Stimulated activated effector memory CD8-positive, alpha-beta T cell treated with anti-CD3 and anti-CD28 coated beads, Interleukin-12 subunit alpha, Interleukin-12 subunit beta, amount 100 ng/mL, for 72 hours (primary cell): Measurements from ENCODE around the gene ENG.

ENCODE experiments used
- ATAC-seq: fragments of 150-1000 bp; cut with Tn5 transposase; 2 replicates; pipeline ENCODE4 v1.10.0; 2021
- DNase-seq, 2 donors: peaks; one replicate each; pipeline ENCODE4 v3.0.0; 2021 to 2022; ENCODE audit warnings: low spot score in 2 of 2
- H3K27ac Mint-ChIP-seq: one replicate; pipeline ENCODE4 v1.8.0; 2022; ENCODE audit warnings: mild to moderate bottlenecking, mixed read lengths
- H3K36me3 Mint-ChIP-seq: one replicate; pipeline ENCODE4 v1.8.0; 2022; ENCODE audit warnings: mild to moderate bottlenecking, mixed read lengths
- H3K4me1 Mint-ChIP-seq: one replicate; pipeline ENCODE4 v1.8.0; 2022; ENCODE audit warnings: mixed read lengths
- H3K4me3 Mint-ChIP-seq: one replicate; pipeline ENCODE4 v1.8.0; 2022; ENCODE audit warnings: mild to moderate bottlenecking, mixed read lengths
- H3K9me3 Mint-ChIP-seq: one replicate; pipeline ENCODE4 v1.8.0; 2022; ENCODE audit warnings: mixed read lengths

Gene ENG

DNA sequence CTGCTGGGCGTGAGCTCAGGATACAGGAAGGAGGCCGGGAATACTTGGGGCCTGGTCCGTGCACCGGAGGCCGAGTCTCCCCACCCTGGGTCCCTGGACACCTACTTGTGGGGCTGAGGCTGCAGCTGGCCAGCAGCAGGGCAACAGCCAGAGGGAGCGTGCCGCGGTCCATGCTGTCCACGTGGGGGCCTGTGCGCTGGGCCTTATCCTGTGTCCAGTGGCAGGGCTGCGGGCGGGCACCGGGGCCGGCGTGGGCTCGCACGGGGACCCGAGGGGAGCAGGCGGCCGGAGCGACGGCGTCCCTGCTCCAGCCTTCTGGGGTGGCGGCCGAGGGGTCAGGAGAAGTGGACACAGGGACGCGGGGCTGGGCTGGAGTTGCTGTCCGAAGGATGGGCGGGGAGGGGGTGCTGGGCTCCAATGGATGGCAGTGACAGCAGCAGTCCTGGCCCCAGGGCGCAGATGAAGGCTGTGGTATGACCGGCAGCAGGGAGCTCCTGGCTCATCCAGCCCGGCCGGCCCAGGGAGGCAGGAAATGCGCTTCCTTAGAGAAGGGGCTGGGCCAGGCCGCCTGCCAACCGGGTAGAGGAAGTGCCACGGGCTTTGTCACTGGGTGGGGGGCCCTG is at the start of gene ENG:
ENG (minus strand) TSS at position 475 of the 623 bp plus-strand sequence; CDS start at position 172, 303 bp downstream.
- peak within 1 kb of the TSS; percentile 87 for H3K27ac Mint-ChIP-seq
- ATAC-seq (peak; percentile 41), DNase-seq (no peak)
- peak within 1 kb of the TSS; percentile 75 for H3K4me3 Mint-ChIP-seq
- H3K9me3 Mint-ChIP-seq = peaks cover 3% of the 10 kb centered on the region
- peaks cover 15% of the 10 kb centered on the region for H3K4me1 Mint-ChIP-seq
- H3K36me3 Mint-ChIP-seq = no peaks in the 10 kb centered on the region

DNA sequence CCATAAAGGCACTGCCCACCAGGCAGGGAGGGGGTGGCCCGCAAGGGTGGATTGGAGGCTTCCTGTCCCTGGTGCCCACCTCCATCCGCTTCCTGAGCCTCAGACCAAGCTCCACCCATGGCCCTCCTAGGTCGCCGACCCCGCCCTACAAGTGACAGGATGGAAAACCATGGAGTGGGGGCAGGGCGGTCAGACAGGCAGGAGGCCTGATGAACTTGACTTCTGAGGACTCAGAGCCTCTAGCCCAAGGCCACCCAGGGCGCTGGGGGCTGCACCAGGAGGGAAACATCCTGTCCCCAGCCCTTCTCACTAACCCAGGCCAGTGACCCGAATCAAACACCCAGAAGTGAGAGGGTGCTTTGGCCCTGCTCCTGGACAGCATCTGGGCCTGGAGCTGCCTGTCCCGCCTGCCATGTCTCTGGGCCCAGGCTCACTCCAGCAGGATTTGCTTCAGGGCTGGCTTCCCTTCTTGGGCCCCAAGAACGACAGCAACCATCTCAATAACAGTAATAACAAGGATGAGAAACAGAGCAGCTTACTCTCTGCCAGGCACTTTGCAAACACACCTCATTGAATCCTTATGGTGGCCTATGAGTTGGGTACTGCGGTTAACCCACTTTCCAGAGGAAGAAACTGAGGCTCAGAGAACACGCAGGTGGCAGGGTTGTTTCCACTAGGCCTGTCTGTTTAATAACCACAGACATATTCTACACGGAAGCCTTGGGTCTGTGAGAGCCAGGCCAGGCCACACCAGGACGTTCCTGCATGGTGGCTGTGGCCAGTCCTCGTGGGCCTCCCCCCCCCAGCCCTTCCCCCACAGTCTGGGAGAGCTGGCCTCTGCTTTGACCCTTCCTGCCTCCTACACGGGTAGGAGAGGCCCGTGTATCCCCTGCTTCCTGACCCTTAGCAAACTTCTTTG is 49.4 kb upstream of the ENG start:
- ATAC-seq = peak; percentile 58
- Mint-ChIP-seq H3K4me1 (peaks cover 43% of the 10 kb centered on the region), H3K27ac (peak overlapping the region; percentile 99), H3K9me3 (no peaks in the 10 kb centered on the region), H3K4me3 (peak overlapping the region; percentile 92), H3K36me3 (peaks cover 65% of the 10 kb centered on the region)
- DNase-seq = peak; percentile 66 to 90

DNA sequence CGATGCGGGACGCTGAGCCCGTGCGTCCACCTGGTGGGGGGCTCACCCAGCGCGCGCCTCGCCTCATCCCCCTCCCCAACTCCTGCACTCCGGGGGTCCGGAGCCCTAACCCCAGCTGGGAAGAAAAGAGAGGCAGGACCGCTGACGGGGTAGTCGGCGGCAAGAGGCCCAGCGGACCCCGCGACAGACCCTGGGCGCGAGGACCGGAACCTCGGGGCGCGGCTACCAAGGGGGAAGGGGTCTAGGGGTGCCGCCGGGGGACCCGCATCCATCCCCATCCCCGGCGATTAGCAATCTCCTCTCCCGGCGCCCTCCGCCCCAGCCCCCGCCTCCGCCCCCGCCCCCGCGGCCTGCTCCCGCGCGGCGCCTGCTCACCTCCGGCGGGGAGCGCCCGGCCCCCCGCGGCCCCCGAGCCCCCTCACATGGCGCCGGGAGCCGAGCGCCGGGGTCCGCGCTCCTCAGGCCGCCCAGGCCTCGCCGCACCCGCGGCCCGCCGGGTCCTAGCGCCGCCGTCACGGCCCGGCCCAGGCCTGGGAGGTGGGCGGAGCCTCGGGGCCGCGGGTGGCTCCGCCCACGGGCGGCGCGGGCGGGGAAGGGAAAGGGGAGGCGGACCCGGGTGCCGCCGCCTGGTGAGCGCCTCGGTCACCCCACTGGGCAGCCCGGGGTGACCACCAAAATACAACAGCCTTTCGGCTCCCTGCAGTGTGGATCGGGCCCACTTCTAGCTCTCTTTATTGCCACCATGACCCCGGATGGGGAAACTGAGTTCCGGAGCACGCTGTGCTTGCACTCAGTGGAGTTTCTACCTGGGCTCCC is 44.9 kb upstream of the ENG start, which contains the start of gene ST6GALNAC6:
ST6GALNAC6 (minus strand) TSS at position 476 of the 816 bp plus-strand sequence. CDS start 1,622 bp downstream, outside the sequence.
- Mint-ChIP-seq H3K36me3 (peaks cover 76% of the 10 kb centered on the region), H3K4me3 (peak within 1 kb of the TSS; percentile 82), H3K4me1 (peaks cover 44% of the 10 kb centered on the region), H3K9me3 (no peaks in the 10 kb centered on the region), H3K27ac (peak within 1 kb of the TSS; percentile 92)
- ATAC-seq (peak; percentile 77), DNase-seq (peak; percentile 81 to 87)

DNA sequence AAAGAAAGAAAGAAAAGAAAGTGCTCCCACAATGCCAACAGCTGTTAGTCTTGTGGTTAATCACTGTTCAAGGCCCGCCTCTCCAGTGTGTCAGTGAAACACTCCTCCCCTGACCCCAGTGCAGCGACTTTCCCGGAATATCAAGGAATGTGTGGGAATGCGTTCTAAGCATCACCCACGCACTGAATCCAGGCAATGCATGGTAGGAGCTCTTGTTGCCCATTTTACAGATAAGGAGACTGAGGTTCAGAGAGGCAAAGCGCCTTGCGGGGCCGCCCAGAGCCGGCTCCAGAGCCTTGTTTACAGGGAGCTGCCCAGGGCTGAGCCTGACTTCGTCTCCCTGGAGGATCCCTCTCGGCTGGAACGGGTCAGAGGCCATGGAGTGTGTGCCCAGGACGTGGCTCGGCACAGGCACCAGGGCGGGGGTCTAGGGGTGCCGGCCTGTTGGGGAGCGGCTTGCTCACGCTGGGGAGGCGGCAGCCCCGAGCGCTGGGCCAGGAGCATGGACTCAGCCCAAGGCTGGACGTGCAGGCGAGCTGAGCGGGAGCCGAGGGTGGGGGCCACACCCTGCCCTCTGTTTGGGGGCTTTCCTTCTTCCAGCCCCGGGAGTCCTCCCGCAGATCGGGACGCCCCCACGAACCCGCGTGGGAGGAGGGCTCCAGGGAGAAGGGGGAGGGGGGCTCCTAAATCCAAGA is 44.1 kb upstream of the ENG start:
- no peaks in the 10 kb centered on the region for H3K9me3 Mint-ChIP-seq
- H3K4me1 Mint-ChIP-seq = peaks cover 40% of the 10 kb centered on the region

DNA sequence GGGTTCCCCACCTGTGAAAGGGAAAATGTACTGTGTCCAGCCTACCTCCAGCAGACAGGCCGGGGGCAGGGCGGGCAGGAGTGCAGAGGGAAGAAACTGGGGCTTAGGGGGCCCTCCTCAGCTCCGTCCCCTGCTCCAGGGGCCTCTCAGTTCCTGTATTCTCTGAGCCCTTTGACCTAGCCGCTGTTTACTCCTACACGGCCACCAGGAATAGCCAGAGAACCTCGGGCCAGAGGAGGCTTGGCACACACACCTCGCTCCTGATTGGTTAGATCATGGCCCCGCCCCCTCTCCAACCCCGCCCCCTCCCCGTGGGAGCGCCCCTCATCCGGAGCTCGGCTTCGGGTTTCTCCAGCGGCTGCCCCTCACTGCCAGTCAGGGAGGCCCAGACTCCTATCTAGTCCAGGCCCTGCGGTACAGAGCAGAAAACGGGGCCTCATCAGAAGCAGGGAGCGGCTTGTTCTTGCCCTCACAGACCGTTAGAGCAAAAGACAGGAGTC is 42.8 kb upstream of the ENG start:
- DNase-seq (no peak), ATAC-seq (peak; percentile 14)
- Mint-ChIP-seq H3K36me3 (peaks cover 81% of the 10 kb centered on the region), H3K4me1 (peaks cover 49% of the 10 kb centered on the region), H3K4me3 (peak overlapping the region; percentile 82), H3K9me3 (no peaks in the 10 kb centered on the region), H3K27ac (no peak overlapping the region)

More for the DNA sequence above, 44.1 kb upstream of the ENG start:
- DNase-seq (peak in 1 of 2 donors; percentile 71), ATAC-seq (peak; percentile 38)
- peak overlapping the region; percentile 92 for H3K27ac Mint-ChIP-seq
- peak overlapping the region; percentile 82 for H3K4me3 Mint-ChIP-seq
- peaks cover 76% of the 10 kb centered on the region for H3K36me3 Mint-ChIP-seq

DNA sequence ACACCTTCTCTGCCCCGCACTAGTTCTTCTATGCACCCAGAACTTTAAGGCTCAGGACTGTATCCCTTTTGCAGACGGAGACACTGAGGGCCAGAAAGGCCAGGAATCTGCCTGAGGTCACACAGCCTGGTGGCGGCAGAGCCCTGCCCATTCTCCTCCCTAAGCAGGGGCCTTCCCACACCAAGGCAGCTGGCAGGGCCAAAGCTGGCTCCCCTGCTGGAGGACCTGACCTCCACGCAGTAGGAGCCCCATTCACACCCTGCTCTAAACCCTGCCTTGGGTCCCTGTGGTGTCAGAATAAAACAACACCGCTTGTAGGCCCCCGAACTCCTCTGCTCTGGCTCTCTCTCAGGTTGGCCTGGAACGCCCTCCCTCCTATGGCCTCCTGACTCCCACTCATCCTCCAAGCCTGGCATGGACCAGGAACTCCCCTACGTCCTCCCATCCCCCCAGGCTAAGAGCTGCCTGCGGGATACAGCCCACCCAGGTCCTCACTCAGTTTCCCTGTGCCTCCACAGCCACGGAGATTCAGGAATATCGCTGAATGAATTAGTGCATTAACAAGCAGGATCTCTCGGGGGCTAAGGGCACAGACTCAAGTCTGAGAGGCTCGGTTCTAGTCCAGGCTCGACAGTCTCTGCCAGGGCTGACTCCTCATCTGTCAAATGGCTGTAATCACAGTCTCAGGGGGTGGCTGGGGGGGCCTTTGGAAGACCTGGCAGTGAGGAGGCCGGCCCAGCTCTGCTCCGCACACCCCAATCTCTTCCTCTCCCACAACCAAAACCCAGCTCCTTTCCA is 42.1 kb upstream of the ENG start:
- Mint-ChIP-seq H3K4me3 (no peak overlapping the region), H3K9me3 (no peaks in the 10 kb centered on the region), H3K4me1 (peaks cover 52% of the 10 kb centered on the region), H3K36me3 (peaks cover 88% of the 10 kb centered on the region), H3K27ac (no peak overlapping the region)
- ATAC-seq = no peak
- no peak for DNase-seq

DNA sequence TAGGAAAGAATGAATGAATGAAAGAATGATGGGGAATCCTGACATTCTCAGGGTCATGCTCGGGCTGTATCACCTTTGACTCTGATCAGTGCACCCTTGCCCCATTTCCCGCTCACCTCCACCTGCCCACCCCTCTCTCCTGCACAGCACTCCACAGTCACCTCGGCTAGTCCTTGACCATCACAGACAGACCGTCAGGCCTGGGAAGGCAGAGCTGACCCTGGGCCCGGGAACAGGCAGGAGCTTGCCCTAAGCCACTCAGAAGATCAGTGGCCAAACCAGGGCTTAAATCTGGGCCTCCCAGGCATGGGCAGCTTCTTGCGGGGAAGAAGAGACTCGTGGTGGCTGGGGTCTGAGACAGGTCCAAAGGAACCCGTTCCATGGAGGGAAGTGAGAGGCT is 41.4 kb upstream of the ENG start:
- H3K4me1 Mint-ChIP-seq = peaks cover 52% of the 10 kb centered on the region
- ATAC-seq (no peak), DNase-seq (no peak)
- H3K4me3 Mint-ChIP-seq = no peak overlapping the region
- no peaks in the 10 kb centered on the region for H3K9me3 Mint-ChIP-seq
- H3K36me3 Mint-ChIP-seq = peaks cover 89% of the 10 kb centered on the region
- H3K27ac Mint-ChIP-seq = no peak overlapping the region

DNA sequence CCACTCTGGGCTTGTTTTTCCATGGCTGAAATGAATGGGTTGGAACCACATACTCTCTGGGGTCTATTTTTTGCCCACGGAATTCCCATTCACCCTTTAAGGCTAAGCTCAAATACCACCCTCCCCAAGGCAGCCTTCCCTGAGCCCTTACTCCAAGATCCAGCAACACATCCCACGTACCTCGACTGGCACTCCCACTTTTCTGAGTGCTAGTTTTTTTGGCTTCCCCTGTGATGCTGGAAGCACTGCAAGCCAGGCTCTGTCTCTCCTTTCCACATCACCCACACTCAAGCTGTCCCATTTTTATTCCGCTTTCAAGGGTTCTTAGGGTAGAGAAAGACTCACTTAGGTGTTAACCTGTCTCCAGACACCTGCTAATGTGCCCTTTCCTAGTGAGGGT is 38.9 kb upstream of the ENG start:
- no peak for DNase-seq
- Mint-ChIP-seq H3K4me3 (no peak overlapping the region), H3K27ac (no peak overlapping the region), H3K36me3 (peaks cover 98% of the 10 kb centered on the region), H3K9me3 (no peaks in the 10 kb centered on the region), H3K4me1 (peaks cover 47% of the 10 kb centered on the region)
- no peak for ATAC-seq

DNA sequence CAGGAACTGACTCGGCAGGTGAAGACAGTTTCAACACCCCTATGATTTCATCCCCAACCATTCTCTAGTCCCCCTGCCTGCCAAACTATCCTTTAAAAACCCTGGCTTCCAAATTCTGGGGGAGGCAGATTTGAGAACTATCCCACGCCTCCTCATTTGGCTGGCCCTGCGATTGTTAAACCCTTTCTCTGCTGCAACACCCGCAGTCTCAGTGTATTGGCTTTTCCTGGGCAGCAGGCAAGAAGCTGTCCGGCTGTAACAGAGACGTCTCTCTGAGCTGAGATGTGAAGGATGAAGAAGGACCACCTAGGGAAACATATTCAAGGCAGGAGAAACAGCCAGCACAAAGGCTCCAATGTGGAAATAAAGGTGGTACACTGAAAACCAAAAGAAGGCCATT is 38.4 kb upstream of the ENG start:
- DNase-seq (no peak), ATAC-seq (no peak)
- Mint-ChIP-seq H3K9me3 (no peaks in the 10 kb centered on the region), H3K4me3 (no peak overlapping the region), H3K4me1 (peaks cover 43% of the 10 kb centered on the region), H3K27ac (peak overlapping the region; percentile 6), H3K36me3 (peaks cover 98% of the 10 kb centered on the region)

DNA sequence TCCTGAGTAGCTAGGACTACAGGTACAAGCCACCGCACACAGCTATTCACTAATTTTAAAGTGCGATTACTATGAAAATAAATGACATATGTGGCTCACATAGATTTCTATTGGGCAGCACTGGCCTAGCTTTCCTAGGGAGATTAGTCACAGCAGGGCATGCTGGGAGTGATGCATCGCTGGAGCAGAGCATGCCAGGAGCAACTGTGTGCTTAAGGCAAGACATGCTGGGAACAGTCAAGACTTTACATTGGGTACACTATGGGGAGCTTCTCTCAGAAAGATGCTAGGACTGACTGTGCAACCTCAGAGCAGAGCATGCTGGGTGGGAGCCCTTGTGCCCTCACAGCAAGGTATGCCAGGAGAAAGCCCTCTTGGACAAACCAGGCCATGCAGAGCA is 35.6 kb upstream of the ENG start:
- H3K36me3 Mint-ChIP-seq = peaks cover 100% of the 10 kb centered on the region
- ATAC-seq = no peak

DNA sequence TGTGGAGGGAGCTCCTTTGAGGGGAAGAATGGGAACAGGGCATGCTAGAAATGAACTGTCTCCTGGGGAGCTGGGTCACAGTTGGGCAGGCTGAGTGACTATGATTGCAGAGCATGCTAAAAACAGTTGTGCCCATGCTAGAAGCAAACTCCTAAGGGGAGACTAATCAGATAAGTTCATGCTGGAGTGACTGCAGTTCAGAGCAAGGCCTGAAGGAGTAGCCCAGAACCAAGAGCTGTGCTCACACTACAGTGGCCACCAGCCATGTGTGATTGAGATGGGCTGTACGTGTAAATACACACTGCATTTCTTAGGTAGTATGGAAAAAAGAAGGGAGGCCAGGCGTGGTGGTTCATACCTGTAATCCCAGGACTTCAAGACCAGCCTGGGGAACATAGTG is 33.3 kb upstream of the ENG start:
- peak overlapping the region; percentile 48 for H3K27ac Mint-ChIP-seq
- peaks cover 100% of the 10 kb centered on the region for H3K36me3 Mint-ChIP-seq
- peaks cover 52% of the 10 kb centered on the region for H3K4me1 Mint-ChIP-seq
- H3K9me3 Mint-ChIP-seq = no peaks in the 10 kb centered on the region
- no peak for DNase-seq
- ATAC-seq = peak; percentile 59
- no peak overlapping the region for H3K4me3 Mint-ChIP-seq

More for the DNA sequence above, 35.6 kb upstream of the ENG start:
- no peak overlapping the region for H3K27ac Mint-ChIP-seq
- DNase-seq = no peak
- H3K9me3 Mint-ChIP-seq = no peaks in the 10 kb centered on the region
- peaks cover 46% of the 10 kb centered on the region for H3K4me1 Mint-ChIP-seq
- no peak overlapping the region for H3K4me3 Mint-ChIP-seq

DNA sequence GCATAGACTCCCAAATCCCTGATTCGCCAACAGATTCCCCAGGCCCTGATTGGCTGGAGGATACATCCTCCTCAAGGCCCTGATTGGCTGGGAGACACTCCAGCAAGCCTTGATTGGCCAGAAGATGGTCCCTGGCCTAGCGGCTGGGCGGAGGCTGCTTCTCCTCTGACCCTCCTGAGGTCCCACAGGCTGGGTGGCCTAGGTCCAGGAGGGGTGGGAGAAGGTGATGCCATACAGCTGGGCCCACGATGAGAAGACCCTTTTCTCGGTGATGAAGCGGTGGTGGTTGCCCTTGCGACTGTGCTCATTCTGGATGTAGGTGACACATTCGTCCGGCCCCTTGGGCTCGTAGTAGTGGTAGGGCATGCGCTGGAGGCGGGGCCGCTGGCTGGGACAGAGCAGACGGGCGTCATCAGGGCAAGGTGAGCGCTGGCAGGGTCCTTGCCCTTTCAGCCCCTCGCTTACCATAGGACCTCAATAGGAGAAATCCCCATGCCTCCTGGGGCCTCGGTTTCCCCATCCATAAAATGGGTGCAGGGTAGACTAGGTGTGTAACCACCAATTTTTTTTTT is 32.0 kb upstream of the ENG start:
- ATAC-seq (no peak), DNase-seq (no peak)
- H3K27ac Mint-ChIP-seq = peak overlapping the region; percentile 81
- peaks cover 90% of the 10 kb centered on the region for H3K36me3 Mint-ChIP-seq
- no peak overlapping the region for H3K4me3 Mint-ChIP-seq
- no peaks in the 10 kb centered on the region for H3K9me3 Mint-ChIP-seq
- peaks cover 47% of the 10 kb centered on the region for H3K4me1 Mint-ChIP-seq

DNA sequence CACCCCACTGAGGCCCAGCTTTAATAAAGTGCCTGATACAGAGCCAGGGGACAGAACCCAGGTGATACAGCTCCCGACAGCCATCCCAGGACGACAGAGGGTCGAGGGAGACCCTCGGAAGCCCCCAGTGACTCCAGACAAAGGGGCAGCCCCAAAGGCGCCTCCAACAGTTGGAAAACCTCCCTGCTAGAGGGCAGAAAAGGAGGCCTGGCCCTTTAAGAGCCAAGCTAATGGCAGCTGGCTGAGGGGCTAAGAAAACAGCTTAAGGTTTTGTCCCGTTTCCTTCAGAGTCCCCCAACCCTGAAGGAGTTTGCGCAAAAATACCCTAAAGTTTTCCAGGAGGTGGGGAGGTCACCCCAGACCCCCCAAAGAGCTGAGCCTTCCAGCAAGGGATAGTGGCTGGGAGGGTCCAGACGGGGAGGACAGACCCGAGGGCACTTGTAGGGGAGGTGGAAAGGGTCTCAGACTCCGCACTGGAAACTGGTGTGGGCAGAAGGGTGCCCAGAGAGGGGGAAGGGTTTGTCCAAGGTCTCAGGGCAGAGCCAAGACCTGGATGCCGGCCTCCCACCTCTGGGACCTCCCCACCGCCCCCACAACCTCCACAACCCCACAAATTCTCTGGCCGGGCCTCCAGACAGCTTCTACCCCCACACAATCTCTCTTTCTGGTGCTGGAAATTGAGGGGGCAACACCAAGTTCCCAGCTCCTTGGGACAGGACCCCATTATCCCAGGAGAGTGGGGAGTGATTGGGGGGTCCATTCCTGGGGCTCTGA is 31.2 kb upstream of the ENG start:
- peak overlapping the region; percentile 81 for H3K27ac Mint-ChIP-seq
- no peaks in the 10 kb centered on the region for H3K9me3 Mint-ChIP-seq
- peaks cover 43% of the 10 kb centered on the region for H3K4me1 Mint-ChIP-seq
- H3K36me3 Mint-ChIP-seq = peaks cover 89% of the 10 kb centered on the region
- ATAC-seq = no peak
- DNase-seq = no peak
- no peak overlapping the region for H3K4me3 Mint-ChIP-seq
